HG03103 (cell line): ENCODE measurements around the gene SLC12A5.

Source experiments
- ATAC-seq: cut with Tn5 transposase; IDR thresholded peaks from one replicate; pipeline ENCODE4 v1.9.1; 2021; ENCODE audit warnings: low read depth; ENCODE audit not compliant: unreplicated experiment

SLC12A5 gene

DNA sequence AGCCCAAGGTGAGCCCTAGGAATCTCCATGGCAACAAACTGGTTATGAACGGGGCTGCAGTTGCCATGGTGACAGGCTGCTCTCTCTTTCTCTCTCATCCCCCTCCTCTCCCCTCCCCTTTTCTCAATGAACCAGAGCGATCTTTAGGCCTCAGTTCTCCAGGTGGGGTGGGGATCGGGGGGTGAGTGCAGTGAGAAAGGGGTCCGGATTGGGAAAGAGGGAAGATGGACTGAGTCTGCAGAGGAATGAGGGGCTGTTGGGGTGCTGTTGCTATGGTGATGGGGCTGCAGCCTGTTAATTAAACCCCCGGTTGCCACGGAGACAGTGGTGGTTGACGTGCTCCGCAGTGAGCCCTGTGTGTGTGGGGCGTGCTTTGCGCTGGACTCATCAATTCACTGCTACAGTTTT, 3.6 kb upstream of the SLC12A5 start:
- ATAC-seq: no peak

DNA sequence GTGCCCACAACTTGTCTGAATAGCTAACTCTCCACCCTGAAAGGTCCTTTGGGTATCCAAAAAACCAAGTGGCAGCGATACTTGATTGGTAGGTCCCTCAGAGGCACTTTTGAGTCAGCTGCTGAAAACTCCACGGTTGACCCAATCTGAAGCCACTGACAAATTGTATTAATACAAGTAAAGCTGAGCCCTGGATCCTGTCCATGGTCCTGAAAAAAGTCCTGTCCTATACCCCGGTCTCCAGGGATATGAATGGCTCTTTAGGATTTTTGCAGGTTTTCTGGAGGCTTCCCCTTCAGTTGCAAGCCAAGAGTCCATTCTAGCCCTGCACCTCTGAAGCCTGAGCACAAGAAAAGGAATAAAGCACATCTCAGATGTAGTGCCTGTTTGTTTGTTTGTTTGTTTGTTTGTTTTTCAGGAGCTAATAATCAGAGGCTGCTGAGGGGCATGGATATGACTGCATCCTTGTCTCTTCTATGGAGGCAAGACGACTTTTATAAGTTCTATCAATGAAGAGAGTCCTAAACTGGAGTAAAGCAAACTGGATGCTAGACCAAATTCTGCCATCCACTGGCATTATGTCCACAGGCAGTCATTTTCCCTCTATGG, 1.7 kb upstream of the SLC12A5 start:
- no peak for ATAC-seq

DNA sequence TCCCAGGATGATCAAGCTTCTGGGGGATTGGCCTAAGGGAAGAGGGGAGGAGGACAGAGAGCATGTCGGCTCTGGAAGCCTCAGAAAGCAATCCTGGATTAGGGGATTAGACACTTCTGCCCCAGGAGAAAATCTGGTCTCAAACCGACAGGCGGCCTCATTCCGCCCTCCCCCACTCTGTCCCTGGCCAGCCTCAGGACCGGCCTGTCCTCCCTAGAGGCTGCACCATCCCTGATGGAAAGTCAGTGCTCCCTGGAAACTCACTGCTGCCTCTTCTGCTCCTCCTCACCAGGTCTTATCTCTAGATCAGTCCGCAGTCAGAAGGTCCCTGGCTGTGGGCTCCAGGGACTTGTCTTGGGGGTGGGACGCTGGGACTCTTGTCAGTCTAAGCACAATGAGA, 905 bp upstream of the SLC12A5 start:
- ATAC-seq: no peak

DNA sequence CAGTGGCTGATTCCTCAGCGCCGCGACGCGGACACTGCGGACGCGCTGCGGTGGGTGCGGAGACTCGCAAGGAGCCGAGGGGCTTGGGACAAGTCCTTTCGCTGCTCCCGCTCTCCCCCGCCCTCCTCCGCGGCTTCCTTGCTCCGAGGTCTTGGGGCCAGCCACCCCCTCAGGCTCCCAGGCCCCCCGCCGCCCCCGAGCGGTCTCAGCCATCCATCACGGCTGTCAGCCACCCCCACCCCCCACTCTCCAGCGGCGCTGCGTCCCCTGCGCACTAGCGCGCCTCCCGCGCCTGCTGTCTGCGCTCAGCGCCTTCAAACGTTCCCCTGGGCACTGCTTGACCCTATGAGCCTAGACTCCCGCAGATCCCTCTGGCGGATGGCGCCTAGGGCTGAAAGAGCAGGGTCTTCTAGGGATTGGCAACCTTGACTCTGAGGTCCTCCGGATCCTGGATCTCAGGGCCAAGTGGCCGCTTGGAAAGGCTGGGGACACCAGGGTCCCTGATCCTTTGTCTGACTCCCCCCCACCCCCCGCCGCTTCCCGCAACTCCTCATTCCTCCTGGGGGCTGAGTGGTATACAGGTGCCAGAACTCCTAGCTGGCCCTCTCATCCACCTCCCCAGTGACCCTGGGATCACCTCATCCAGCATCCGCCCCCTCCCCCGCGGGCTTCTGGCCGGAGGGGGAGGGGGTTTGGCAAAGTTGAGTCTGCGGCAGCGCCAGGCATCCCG, 1.4 kb downstream of the SLC12A5 start:
- ATAC-seq: no peak

DNA sequence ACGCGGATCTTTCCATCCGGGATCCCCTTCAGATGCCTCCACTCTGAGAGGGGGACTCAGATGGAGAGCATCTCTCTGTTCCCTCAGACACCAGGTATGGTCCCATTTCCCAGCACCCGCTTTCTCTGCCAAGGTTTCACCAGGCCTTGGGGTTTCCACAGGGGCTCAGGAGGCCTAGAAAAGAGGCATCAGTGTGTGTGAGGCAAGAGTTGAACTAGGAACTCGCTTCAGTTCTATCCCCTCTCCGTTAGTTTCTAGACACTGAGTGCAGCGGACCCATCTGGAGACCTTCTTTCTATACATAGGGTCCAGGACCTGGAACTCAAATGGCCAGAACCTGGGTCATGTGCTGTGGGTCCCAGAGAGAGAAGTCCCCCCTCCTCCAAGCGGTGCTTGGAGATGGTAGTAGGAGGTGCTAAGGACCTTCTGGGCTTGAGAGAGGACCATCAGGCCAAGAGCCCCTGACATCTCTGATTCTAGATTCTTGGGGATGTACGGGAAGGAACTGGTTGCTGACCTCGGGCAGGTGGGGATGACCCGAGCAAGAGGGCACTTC, 2.1 kb downstream of the SLC12A5 start:
- ATAC-seq: no peak

DNA sequence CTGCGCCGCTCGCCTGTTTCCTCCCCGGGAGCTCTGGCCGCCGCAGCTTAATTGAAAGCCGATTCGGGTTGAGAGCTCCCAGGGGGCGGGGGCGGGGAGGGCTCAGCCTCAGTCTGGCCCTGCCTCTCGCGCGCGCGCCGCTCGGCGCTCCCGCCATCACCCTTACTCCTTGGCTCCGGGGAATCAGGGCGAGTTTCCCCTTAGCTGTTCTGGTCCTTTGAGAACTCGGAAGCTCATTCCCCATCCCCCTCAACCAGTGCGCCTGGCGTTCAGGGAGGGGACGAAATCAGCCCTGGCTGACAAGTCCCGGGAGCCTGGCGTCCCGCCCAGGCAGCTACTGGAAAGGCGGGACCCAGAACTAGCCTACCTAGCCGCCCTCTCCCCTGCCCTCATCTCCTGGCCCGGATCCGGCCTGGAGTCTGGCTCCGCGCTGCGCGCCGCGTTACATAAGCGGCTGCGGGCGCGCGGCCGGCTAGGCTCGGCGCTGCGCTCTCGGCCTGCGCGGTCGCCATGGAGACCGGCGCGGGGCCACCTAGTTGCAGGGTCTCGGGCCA, 2.8 kb downstream of the SLC12A5 start:
- ATAC-seq: no peak

DNA sequence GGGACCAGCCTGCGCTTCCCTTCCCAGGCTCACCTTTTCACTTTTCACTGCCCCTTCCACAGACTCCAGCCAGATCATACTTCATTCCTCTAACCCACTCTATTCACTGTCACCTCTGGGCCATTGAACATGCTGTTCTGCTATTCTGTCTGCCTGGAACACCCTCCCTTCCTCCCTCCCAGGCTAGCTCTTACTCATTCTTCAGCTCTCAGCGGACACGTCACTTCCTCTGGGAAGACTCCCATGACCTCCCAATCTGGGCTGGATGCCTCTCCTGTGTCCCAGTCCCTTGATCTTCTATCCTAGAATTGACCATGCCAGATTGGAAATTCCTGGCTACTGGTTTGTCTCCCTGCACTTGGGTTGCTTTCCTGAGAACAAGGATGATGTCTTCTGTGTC, 5.0 kb downstream of the SLC12A5 start:
- ATAC-seq: no peak

DNA sequence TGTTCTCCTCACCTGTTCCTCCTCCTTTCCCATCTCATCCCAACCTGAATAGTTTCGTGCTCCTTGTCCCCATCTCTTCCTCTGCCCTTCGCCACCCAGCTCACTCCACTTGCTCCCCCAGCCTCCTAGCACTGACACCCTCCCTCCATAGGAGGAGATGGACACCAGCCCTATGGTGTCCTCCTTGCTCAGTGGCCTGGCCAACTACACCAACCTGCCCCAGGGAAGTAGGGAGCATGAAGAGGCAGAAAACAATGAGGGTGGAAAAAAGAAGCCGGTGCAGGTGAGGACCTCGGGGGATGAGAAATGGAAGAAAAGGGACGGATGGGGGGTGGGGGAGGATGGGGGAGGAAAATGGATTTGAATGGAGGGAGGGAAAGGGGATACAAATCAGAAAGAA, 6.2 kb downstream of the SLC12A5 start:
- ATAC-seq: no peak

DNA sequence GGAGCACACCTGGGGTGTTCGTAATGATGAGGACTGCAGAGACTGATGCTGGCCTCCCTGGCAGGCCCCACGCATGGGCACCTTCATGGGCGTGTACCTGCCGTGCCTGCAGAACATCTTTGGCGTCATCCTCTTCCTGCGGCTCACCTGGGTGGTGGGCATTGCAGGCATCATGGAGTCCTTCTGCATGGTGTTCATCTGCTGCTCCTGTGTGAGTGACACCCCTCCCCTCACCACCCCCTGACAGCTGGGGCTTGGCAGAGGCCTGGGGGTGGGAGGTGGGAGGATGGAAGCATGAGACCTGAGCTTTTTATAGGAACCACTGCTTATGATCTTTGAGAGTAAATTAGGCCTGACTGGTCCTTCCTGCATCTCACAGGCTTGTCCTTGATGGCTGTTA, 6.7 kb downstream of the SLC12A5 start:
- no peak for ATAC-seq

DNA sequence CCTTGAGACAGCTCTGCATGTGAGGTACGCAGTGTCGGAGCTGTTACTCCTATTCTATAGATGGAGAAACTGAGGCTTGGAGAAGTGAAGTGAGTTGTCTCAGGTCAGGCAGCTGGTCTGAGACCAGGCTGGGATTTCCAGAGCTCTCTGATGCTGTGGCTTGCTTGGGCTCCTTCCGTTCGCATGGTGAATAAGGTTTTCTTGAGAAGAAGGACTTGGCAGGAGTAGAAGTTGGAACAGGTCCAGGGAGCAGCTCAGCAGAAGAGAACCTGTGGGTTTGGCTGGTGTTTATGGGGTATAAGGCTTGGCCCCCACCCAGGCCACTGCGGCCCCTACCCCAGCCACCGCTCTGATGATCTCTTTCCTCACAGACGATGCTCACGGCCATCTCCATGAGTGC, 7.4 kb downstream of the SLC12A5 start:
- no peak for ATAC-seq

DNA sequence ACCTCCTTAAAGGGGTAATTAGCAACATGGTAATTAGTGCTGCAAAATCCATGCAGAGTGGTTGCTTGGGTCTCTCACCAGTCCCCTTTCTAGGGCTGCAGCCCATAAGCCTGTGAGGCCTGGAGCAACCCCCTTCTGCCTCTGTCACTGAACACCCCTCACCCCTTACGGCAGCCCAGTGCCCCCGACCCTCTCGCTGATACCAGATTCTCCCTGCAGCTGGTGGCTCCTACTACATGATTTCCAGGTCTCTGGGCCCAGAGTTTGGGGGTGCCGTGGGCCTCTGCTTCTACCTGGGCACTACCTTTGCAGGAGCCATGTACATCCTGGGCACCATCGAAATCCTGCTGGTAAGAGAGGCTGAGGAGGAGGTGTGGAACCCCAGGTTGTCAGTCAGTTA, 8.0 kb downstream of the SLC12A5 start:
- no peak for ATAC-seq

DNA sequence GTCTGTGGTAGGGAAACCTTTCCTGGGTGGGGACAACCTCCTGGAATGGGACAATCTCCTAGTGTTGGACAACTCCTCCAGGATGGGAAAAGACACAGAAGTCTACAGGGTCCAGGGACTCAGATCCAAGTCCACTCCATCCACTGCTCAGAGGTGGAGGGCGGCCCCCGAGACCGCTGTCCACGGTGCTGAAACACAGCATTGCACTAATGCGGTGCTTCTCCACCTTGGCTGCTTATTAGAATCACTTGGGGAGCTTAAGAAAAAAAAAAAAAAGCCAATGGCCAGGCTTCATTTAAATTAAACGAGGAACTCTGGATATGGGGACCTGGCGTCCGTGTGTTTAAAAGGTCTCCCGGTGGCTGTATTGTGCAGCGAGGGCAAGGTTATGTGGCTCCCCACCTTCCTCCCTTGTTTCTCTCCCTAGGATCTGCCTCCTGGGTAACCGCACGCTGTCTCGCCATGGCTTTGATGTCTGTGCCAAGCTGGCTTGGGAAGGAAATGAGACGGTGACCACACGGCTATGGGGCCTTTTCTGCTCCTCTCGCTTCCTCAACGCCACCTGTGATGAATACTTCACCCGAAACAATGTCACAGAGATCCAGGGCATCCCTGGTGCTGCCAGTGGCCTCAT, 12.0 kb downstream of the SLC12A5 start:
- no peak for ATAC-seq

DNA sequence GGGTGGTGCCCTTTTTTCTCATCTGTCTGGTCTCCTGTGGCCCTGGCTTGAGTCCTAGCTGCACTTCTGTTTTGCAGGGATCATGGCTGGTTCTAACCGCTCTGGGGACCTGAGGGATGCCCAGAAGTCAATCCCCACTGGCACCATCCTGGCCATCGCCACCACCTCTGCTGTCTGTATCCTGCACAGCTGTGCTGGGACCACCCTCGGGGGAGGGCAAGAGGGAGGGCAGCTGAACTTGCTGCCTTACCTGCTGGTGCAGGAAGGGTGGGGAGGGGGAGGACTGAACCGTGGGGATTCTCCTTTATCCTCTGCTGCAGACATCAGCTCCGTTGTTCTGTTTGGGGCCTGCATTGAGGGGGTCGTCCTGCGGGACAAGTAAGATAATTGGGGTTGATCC, 14.5 kb downstream of the SLC12A5 start:
- ATAC-seq: no peak

DNA sequence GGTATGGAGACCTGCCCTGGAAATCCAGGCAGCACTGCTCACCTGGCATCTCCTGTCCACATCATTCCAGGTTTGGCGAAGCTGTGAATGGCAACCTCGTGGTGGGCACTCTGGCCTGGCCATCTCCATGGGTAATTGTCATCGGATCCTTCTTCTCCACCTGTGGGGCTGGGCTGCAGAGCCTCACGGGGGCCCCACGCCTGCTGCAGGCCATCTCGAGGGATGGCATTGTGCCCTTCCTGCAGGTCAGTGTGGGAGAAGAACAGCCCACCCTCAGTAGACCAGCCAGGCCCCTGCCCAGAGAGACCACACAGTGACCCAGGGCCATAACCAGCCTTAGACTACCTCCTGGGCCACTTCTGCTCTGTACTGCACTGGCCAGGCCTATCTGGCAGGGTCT, 15.9 kb downstream of the SLC12A5 start:
- ATAC-seq: no peak

DNA sequence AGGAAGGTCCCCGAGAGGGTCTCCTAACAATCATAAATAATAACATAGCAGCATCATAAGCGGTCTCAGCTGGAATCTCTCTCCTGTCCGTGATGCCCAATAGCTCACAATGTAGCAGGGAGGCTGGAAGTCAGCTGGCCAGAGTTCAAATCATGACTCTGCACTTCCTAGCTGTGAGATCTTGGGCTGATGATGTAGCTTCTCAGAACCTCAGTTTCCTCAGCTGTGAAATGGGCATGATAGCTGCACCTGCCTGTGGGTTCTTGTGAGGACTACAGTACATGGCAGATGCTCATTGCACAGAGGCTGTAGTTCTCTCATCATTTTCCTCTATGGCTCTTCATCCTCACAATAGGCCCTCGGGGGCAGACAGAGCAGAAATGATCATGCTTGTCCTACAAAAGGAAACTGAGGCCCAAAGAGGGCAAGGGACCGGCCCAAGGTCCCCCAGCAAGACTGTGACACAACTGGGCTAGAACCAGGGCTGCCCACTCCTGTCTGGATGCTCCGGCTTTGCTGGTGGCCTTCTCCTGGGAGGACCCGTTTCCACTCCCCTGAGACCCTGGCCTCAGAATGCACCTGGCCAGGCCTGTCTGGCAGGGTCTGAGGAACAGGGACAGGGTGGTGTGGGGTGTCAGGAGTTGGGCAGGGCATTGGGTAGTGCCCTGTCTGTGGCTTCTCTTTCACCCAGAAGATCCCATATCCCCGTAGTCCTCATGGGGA, 17.7 kb downstream of the SLC12A5 start:
- ATAC-seq: no peak

DNA sequence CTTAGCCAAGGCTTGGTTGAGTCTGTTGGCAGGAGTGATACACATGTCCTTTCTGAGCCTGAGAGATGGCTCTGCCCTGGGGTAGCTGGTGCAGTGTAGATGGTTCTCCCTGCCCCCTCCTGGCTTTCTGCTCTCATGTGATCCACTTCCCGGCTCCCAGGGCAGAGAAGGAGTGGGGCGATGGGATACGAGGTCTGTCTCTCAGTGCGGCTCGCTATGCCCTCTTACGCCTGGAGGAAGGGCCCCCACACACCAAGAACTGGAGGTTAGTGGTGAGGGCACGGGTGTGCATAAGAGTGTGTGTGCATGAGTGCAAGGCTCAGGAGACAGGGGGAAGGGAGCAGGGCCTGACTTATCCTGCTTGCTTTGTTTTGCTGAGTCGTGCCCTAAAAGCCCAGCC, 18.8 kb downstream of the SLC12A5 start:
- no peak for ATAC-seq

DNA sequence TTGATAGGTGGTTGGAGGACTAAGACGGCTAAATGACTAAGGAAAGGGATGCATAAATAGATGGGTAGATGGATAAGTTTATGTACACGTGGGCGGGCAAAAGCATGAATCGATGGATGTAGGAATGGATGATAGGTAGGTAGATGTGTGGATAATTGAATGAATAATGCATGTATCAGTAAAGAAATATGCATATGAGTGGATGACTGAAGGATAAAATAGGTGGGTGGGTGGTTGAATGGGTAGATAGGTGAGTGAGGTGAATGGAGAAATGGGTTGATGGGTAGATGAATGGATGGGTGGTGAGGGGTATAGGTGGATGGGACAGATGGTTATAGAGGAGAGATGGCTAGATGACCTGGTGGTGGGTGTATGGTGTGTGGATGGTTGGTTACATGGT, 20.2 kb downstream of the SLC12A5 start:
- no peak for ATAC-seq

DNA sequence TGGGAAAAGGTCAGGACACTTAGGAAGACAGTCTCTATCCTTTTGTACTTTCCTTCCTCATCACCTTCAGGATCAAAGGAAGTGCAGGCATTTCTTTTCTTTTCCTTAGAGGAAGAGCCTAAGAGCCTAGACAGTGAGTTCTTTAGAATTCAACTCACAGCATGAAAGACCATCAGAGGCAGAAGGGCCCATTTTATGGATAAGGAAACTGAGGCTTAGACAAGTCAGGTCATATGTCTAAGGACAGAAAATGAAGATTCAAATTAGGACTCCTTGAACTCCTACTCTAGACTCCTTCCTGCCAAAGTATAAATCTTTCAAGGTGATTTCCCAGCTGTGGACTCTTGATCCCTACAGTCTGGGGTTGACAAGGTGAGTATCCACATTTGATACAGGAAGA, 20.8 kb downstream of the SLC12A5 start:
- ATAC-seq: no peak

DNA sequence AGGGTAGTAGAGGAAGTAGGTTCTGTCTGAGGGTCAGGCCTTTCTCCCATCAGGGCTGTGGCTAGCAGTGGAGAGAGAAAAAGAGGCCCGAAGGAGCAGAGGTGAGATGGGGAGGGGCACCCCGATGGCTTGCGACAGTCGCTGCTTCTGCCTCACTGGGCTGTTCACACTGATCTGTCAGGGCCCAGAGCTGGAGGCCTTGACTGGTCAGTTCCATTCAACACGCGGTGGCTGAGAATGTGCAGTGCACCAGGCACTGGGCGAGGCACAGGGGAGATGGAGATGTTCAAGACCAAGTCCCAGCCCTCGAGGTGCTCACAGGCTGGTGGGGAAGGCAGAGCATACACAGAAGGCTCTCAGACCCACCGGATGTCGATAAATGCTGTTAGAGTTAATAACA, 21.4 kb downstream of the SLC12A5 start:
- ATAC-seq: no peak

DNA sequence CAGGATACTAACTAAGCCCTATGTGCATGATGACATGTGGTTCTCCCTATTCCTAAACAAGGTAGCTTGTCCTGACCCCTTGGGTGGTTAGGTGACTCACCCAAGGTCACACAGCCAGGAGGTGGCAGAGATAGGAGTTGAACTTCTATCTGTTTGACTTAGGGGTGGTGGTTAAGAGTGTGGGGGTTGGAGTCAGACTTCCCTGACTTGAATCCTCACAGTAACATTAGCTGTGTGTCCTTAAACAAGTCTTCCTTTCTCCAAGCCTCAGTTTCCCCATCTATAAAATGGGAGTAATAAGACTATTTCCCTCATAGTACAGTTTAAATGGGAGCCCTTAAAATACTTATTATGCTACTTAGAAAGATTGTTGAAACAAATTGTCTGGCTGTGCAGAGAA, 21.9 kb downstream of the SLC12A5 start:
- ATAC-seq: no peak
